Left lobe of liver (tissue), 2 donors: ENCODE results near the gene NPR2. TPM values are rescaled to one million over a fixed set of nuclear protein-coding genes. Genes with fewer than 3 reads are reported as not detected.

Source experiments
- ATAC-seq: fragments of 200-7000 bp; cut with Tn5 transposase; one replicate; pipeline ENCODE4 v1.9.1; 2020; ENCODE audit warnings: mild to moderate bottlenecking, moderate library complexity
- DNase-seq: peaks from one replicate; pipeline ENCODE4 v3.0.0-alpha.2; 2020; ENCODE audit warnings: low spot score
- total RNA-seq: library from RNA; stranded (reverse); gene quantifications from one replicate; pipeline ENCODE4 v1.2.1, GENCODE V29; 2021
- donor health status: DM: no; HTN: no; CAD: no; lungs with moderate emphysema.
- donor health status: DM: no; HTN: yes; CAD: no.

The NPR2 gene
- total RNA-seq, 1 donor from 2014 or later, result 3.3 TPM

GRCh38 chr9:35829084-35829763 lies 37.8 kb downstream of the NPR2 start, which contains the start of gene TMEM8B:
TMEM8B (plus strand) TSS chr9:35829228; CDS start chr9:35829448, 220 bp downstream.
- ATAC-seq, result peak; percentile 91

GRCh38 chr9:35829764-35830096 lies 38.3 kb downstream of the NPR2 start:
- DNase-seq, result no peak

More at GRCh38 chr9:35829084-35829763, 37.8 kb downstream of the NPR2 start, which contains the start of gene TMEM8B:
- DNase-seq, result peak; percentile 95

GRCh38 chr9:35831040-35831439 lies 39.6 kb downstream of the NPR2 start:
- DNase-seq (no peak), ATAC-seq (no peak)

More at GRCh38 chr9:35829764-35830096, 38.3 kb downstream of the NPR2 start:
- ATAC-seq, result no peak

GRCh38 chr9:35832814-35833213 lies 41.4 kb downstream of the NPR2 start:
- no peak for ATAC-seq

GRCh38 chr9:35834260-35835215 lies 43.1 kb downstream of the NPR2 start:
- peak; percentile 74 for DNase-seq
- peak; percentile 66 for ATAC-seq

More at GRCh38 chr9:35832814-35833213, 41.4 kb downstream of the NPR2 start:
- no peak for DNase-seq

- ATAC-seq, result peak; percentile 13
- DNase-seq, result no peak
These were observed 43.8 kb downstream of the NPR2 start for GRCh38 chr9:35835216-35835632.

GRCh38 chr9:35835766-35836165 lies 44.4 kb downstream of the NPR2 start:
- no peak for DNase-seq

GRCh38 chr9:35836595-35836994 lies 45.2 kb downstream of the NPR2 start:
- ATAC-seq (no peak), DNase-seq (no peak)

More at GRCh38 chr9:35835766-35836165, 44.4 kb downstream of the NPR2 start:
- peak; percentile 76 for ATAC-seq

- DNase-seq (no peak), ATAC-seq (no peak)
These were observed 48.5 kb downstream of the NPR2 start for GRCh38 chr9:35839926-35840325.

GRCh38 chr9:35840881-35841644 lies 49.7 kb downstream of the NPR2 start:
- ATAC-seq (no peak), DNase-seq (no peak)

- DNase-seq, result no peak
- no peak for ATAC-seq
These were observed 50.2 kb downstream of the NPR2 start for GRCh38 chr9:35841645-35841900.

GRCh38 chr9:35842020-35842745 lies 50.8 kb downstream of the NPR2 start:
- ATAC-seq (no peak), DNase-seq (no peak)

- ATAC-seq, result no peak
- no peak for DNase-seq
These were observed 51.4 kb downstream of the NPR2 start for GRCh38 chr9:35842795-35843194.

GRCh38 chr9:35844628-35845270 lies 53.4 kb downstream of the NPR2 start:
- DNase-seq, result no peak
- peak; percentile 67 for ATAC-seq

GRCh38 chr9:35845824-35846771 lies 54.7 kb downstream of the NPR2 start:
- DNase-seq (no peak), ATAC-seq (no peak)

GRCh38 chr9:35847792-35848572 lies 56.6 kb downstream of the NPR2 start:
- ATAC-seq (no peak), DNase-seq (no peak)

- DNase-seq, result peak; percentile 11
- ATAC-seq, result no peak
These were observed 61.0 kb downstream of the NPR2 start for GRCh38 chr9:35852267-35852815.
